ENCODE results near the gene TSPAN9.

DNA sequence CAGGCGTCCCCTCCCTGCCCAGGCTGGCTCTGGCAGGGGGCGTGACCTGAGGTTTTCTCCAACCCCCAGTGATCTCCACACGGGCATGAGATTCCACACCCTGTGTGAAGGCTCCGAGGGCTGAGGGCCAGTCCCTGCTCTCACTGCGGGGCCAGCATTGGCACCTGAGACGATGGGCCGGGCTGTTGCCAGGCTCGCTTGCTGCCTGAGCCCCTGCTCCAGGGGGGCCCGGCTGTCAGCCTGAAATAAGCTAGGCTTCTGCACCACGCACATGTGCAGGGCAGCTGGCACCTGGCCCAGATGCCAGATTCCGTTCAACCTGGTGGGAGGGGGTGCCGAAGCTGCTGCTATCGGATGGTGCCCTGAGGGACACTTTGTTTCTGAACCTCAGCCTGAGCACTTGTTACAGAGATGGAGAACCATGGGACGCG lies 217.3 kb downstream of the TSPAN9 start:
- no peak for TF ChIP-seq POLR2AphosphoS5 (IDR thresholded peaks at IDR 0.05; ENCODE audit: low read depth, low read length)
- no peak for TF ChIP-seq SIN3A (IDR thresholded peaks at IDR 0.05; ENCODE audit: borderline replicate concordance, insufficient read depth, low read length)
- TF ChIP-seq, protein P1, sequence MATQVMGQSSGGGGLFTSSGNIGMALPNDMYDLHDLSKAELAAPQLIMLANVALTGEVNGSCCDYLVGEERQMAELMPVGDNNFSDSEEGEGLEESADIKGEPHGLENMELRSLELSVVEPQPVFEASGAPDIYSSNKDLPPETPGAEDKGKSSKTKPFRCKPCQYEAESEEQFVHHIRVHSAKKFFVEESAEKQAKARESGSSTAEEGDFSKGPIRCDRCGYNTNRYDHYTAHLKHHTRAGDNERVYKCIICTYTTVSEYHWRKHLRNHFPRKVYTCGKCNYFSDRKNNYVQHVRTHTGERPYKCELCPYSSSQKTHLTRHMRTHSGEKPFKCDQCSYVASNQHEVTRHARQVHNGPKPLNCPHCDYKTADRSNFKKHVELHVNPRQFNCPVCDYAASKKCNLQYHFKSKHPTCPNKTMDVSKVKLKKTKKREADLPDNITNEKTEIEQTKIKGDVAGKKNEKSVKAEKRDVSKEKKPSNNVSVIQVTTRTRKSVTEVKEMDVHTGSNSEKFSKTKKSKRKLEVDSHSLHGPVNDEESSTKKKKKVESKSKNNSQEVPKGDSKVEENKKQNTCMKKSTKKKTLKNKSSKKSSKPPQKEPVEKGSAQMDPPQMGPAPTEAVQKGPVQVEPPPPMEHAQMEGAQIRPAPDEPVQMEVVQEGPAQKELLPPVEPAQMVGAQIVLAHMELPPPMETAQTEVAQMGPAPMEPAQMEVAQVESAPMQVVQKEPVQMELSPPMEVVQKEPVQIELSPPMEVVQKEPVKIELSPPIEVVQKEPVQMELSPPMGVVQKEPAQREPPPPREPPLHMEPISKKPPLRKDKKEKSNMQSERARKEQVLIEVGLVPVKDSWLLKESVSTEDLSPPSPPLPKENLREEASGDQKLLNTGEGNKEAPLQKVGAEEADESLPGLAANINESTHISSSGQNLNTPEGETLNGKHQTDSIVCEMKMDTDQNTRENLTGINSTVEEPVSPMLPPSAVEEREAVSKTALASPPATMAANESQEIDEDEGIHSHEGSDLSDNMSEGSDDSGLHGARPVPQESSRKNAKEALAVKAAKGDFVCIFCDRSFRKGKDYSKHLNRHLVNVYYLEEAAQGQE (IDR thresholded peaks at IDR 0.05; ENCODE audit: insufficient read depth in 1 of 2, low read depth in 2 of 2, low read length in 2 of 2), result no peak
